GM13976 (cell line): ENCODE results near the gene LAT.
"Not testable (repeated sequence)": the region's sequence is repeated elsewhere in the genome, so short reads cannot be mapped to it uniquely, and the experiment has no call there.

ENCODE experiments used
- DNase-seq: peaks from one replicate; pipeline ENCODE4 v3.0.0; 2012; ENCODE audit warnings: low spot score
- CTCF ChIP-seq: IDR thresholded peaks from 2 replicates; pipeline ENCODE4 v1.5.1; 2012; ENCODE audit warnings: borderline replicate concordance, mild to moderate bottlenecking; ENCODE audit not compliant: insufficient read depth; ENCODE audit errors: extremely low read depth, missing control alignments, control extremely low read depth
- in situ Hi-C: fragments of 300-500 bp; cut with MboI; formaldehyde crosslinking; loops from one replicate; pipeline ENCODE4 v1.12.0; 2022; ENCODE audit warnings: low sequenced_read_pairs, mixed read lengths, inconsistent platforms; ENCODE audit not compliant: unreplicated experiment

Gene LAT

DNA sequence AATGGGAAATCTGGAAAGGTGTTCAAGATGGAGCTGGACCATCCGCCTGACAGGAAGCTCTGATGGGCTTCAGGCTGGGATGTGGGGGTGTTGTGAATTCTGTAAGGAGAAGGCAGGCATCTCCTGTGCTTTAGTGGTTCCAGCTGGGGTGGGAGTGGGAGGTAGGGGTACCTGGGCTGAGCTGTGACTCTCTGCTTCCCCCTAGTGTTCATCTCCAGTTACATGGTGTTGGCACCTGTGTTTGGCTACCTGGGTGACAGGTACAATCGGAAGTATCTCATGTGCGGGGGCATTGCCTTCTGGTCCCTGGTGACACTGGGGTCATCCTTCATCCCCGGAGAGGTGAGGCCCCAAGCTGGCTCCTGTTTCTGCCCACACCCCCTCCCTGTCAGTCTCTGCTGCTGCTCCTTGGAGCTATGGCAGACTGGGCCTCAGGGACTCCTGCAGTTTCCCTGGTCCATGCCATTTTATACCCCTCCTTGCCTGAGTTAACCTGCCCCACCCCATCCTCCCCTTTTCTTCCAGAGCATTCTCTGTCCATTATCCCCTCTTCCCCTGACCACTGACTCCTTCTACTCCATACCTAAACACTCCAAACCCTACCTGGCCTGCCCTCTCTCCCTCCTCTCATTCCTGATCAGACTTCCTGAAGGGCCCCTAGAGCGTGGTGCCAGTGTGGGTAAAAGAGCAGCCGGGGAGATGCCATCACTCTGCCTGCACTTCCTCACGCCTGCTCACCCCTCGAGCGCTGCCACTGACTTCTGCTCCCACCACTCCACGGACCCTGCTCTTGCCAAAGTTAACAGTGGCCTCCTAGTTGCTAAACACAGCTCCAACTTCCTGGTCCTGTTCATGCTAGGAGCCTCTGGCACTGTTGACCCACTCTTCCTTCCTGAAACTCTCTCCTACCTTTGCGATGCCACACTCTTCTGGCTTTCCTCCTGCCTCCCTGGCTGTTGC lies 6.9 kb upstream of the LAT start:
- in situ Hi-C loops = no loop called here
- peak; percentile 42 for TF ChIP-seq CTCF
- DNase-seq = peak; percentile 57

DNA sequence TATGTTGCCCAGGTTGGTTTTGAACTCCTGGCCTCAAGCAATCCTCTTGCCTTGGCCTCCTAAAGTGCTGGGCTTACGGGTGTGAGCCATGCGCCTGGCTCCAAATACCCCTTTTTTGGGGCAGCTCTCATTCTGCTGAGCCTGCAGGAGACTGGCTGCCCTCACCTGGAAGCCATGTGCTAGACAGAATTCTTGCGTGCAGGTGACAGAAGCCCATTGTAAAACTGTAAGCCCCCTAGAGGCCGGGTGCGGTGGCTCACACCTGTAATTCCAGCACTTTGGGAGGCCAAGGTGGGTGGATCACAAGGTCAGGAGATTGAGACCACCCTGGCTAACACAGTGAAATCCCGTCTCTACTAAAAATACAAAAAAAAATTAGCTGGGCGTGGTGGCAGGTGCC lies 4.5 kb upstream of the LAT start:
- DNase-seq, in situ Hi-C loops: not testable (repeated sequence)

DNA sequence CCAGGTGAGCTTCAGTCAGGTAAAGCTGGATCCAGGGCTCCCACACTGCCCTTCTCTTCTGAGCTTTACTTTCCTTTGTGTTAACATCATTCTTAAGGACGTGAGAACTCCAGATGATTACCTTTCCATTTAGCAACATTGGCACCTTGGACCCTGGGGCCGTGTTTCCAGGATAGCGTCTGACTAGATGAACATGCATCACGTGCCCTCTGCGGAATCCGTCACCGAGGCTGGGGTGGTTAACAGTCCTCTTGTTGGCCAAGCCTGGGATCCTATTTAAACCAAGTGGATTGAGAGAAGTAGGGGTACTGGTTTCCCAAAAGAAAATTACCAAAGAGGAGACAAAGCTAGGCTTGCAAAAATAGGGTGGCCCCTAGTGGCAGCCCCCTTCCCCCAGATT lies 3.9 kb upstream of the LAT start:
- TF ChIP-seq CTCF = no peak
- DNase-seq = no peak
- in situ Hi-C loops = no loop called here

GRCh38 chr16:28981517-28981916 lies 3.3 kb upstream of the LAT start:
- DNase-seq = peak; percentile 62
- in situ Hi-C loops = no loop called here
- TF ChIP-seq CTCF = peak; percentile 23

DNA sequence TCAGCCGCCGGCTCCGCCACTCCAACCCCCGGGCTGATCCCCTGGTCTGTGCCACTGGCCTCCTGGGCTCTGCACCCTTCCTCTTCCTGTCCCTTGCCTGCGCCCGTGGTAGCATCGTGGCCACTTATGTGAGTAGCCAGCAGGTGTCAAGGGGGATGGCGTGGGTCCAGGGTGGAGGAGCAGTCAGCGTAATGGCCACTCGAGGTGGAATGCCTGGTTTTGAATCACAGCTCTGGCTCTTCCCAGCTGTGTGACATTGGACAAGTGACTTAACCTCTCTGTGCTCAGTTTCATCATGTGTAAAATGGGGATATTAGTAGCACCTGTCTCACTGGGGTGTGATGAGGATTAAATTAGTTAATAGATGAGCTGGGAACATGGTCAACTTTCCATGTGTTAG lies 2.4 kb upstream of the LAT start:
- in situ Hi-C loops = no loop called here
- DNase-seq = no peak
- no peak for TF ChIP-seq CTCF

DNA sequence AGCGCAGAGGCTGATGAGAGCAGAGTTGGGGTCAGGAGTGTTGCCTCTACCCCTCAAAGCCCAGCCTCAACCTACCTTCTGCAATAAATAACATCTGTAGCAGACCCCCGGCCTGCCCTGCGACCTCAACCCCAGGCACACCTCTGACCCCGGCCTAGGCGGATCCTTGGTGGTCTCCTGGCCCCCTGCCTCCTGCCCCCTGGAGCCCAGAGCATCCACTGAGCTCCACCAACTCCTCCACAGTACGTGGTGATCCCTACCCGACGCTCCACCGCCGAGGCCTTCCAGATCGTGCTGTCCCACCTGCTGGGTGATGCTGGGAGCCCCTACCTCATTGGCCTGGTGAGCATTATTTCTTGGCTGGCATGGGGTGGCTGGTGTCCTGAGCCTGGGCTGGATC lies 1.9 kb upstream of the LAT start:
- DNase-seq = no peak
- in situ Hi-C loops = no loop called here
- no peak for TF ChIP-seq CTCF

DNA sequence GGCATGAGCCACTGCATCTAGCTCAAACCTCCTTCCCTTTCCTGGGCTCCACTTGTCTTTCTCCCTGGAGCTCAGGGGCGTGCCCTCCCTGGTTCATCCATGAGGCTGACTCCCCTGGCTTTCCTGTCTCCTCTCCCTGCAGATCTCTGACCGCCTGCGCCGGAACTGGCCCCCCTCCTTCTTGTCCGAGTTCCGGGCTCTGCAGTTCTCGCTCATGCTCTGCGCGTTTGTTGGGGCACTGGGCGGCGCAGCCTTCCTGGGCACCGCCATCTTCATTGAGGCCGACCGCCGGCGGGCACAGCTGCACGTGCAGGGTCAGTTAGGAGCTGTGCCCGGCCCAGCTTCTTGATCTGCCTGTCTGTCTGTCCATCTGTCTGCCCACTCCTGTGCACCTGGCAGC lies 1.2 kb upstream of the LAT start:
- no peak for DNase-seq
- in situ Hi-C loops = no loop called here
- no peak for TF ChIP-seq CTCF
